ENCODE results near the gene GRXCR1.
A peak's percentile ranks its signal among the peaks of the same experiment; 100 is the strongest.

GRXCR1 gene

DNA sequence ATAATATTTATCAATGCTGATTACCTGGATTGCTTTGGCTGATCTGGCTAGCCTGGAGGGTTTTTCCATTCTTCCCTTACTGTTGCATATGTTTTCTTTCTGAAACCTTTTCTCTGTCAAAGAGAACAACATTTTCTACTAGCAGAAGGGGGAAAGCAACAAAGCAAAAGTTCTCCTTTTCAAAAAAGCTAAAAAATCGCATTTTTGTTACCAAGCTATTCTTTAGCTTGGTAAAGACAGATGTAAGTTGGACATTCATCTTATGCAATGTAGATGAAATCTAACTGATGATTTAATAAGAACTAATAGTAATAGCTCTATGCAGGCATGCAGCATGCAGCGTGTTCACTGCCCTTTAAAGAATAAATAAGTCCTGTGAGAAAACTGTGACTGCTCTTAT lies at the start of gene GRXCR1:
TSS of gene GRXCR1 (plus strand) at position 301 of the 400 bp plus-strand sequence. CDS start 554 bp downstream, outside the sequence.
- no peak for DNase-seq (ENCODE audit: low read depth)

DNA sequence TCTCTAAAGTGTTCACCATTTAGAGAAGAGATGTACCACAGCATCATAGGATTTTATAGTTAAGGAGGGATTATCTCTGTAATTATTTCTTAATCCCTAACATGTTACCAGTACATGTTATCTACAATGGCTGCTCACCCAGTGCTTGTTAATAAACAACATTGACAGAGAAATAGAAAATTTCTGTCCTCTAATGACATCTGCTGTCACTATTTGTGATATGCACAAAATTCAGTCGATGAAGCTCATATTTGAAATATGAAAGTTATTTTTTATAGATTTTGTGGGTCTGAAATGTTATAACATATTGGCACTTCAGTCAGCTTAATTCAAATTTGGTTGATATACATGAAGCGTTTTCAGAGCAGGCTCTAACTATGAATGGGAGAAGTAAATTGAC lies 48.8 kb upstream of the GRXCR1 start:
- no peak for DNase-seq (ENCODE audit: low read depth)

GRCh38 chr4:42844422-42845070 lies 48.0 kb upstream of the GRXCR1 start:
- DNase-seq (ENCODE audit: low read depth), result no peak

GRCh38 chr4:42845586-42845985 lies 46.9 kb upstream of the GRXCR1 start:
- DNase-seq (ENCODE audit: low read depth), result no peak

DNA sequence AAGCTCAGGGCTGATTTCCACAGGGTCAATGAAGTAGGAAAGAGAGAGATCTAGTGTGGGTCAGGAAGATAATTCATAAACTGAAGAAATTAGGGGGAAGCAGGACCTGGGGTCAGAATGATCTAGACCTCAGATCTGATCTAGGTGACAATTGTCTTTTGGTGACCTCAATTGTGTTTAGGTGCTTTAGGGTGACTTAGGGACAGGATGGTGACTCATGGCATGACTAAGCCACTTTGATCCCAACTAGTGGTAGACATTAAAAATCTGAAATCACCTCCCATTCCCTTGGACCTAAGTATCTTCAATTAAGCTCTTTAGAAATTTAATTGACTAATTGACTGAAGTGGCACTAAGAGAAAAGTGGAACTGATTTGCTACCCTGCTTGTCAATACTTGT lies 36.7 kb upstream of the GRXCR1 start:
- DNase-seq (ENCODE audit: low read depth), result no peak

- peak; percentile 29 for DNase-seq (ENCODE audit: low read depth)
These were observed 26.8 kb upstream of the GRXCR1 start for GRCh38 chr4:42865572-42866189.

DNA sequence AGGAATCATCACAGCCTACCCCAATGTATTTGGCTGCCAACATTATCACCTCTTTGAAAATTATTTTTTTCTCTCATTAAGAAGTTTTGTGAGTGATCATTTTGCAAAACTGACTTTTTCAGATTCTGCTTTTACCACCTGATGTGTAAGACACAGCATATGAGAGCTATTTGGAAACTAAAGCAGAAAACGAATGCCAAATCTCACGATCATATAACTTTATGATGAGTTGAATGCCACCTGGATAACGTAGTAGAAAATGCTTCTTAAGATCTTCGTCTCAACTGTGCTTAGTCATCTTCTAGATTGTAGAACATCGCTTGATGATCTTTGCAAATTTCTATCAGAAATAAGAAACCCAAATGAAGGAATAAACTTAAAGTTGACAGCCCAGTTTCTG lies 21.3 kb upstream of the GRXCR1 start:
- DNase-seq (ENCODE audit: low read depth), result no peak

DNA sequence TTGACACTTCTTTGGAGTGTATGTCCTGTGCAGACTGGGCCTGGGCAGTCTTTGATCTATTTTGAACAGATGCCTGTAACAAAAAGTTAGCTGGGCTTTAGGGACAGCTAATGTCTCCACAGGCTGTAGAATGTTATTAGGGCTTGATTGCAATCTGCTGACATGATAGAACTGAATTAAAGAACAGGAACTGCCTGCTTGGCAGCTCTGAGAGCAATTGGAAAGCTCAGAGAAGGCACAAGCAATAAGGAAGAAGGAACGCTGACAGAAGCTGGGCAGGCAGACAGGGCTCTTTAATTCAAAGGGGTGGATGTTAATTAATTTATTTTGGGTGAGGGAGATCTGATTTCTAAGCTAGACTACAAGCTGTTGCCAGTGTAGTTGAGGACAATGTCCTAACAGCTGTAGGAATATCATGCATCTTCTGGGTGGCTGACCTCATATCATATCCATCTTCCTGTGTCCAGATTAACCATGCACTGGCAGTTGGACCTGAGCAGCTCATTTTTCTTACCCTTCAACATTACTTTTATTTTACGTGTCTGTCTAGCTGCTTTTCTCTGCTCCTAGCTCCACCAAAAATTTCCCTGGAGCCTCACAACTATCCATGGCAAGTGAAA lies 20.7 kb upstream of the GRXCR1 start:
- no peak for DNase-seq (ENCODE audit: low read depth)

GRCh38 chr4:42878863-42879262 lies 13.7 kb upstream of the GRXCR1 start:
- no peak for DNase-seq (ENCODE audit: low read depth)

- no peak for DNase-seq (ENCODE audit: low read depth)
These were observed 11.3 kb upstream of the GRXCR1 start for GRCh38 chr4:42881253-42881652.

- DNase-seq (ENCODE audit: low read depth), result no peak
These were observed 869 bp upstream of the GRXCR1 start for GRCh38 chr4:42891644-42892043.

- DNase-seq (ENCODE audit: low read depth), result no peak
These were observed 2.9 kb downstream of the GRXCR1 start for GRCh38 chr4:42895452-42895851.

DNA sequence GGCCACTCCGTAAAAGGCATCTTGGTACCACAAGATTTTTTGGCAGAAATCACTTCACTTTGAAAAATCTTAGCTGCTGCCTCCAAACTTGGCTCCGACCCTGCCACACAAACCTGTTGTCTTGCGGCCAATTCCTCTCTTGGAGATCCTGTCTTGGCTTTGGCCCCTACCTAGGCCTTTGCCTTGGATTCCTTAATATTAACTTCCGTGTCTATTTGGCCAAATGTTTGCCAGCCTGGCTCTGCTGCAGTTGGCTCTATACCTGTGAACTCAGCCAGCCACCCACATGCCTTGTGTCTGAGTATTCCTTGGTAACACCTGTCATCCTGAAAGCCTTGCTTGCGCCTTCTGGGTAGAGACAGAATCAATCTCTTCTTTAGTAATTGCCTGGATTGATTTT lies 12.5 kb downstream of the GRXCR1 start:
- no peak for DNase-seq (ENCODE audit: low read depth)

DNA sequence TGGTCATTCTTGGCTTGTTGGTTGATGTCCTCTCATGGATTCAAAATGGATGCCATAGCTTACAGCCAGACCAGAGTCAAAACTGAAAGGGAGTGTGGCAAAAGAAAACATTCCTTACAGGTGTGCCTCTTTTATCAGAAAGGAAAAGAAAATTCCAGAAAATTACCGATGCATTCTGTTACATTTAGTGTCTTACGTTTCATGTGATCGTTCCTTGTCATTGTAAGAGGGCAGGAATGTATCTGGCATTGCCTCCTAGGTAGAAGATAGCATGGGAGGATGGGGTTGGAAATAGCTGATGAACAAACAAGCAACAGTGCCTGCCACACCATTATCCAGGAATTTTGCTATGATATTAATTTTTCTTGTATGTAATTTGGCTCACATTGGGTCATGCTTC lies 13.1 kb downstream of the GRXCR1 start:
- no peak for DNase-seq (ENCODE audit: low read depth)

DNA sequence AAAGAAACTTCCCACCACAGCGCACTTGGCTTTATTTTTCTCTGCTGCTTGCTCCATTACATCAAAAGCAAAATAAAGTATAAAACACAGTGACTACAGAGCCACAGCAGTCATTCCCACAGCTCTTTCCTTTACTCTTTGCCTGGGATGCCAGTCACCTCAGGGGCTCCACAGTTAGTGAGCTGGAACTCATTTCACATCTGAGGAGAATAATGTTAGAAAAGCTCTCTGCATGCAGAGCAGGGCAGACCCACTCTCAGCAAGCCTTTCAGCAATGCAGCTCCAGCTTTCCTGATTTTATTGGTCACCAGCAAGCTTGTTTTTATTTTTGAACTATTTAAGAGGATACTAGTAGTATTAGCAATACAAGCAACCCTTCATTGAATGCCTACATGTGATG lies 13.8 kb downstream of the GRXCR1 start:
- no peak for DNase-seq (ENCODE audit: low read depth)

GRCh38 chr4:42906891-42907759 lies 14.6 kb downstream of the GRXCR1 start:
- DNase-seq (ENCODE audit: low read depth), result no peak

- no peak for DNase-seq (ENCODE audit: low read depth)
These were observed 17.9 kb downstream of the GRXCR1 start for GRCh38 chr4:42910459-42910858.

- no peak for DNase-seq (ENCODE audit: low read depth)
These were observed 22.4 kb downstream of the GRXCR1 start for GRCh38 chr4:42914937-42915336.

GRCh38 chr4:42915484-42915883 lies 23.0 kb downstream of the GRXCR1 start:
- no peak for DNase-seq (ENCODE audit: low read depth)

- DNase-seq (ENCODE audit: low read depth), result no peak
These were observed 24.8 kb downstream of the GRXCR1 start for GRCh38 chr4:42917296-42917695.

DNA sequence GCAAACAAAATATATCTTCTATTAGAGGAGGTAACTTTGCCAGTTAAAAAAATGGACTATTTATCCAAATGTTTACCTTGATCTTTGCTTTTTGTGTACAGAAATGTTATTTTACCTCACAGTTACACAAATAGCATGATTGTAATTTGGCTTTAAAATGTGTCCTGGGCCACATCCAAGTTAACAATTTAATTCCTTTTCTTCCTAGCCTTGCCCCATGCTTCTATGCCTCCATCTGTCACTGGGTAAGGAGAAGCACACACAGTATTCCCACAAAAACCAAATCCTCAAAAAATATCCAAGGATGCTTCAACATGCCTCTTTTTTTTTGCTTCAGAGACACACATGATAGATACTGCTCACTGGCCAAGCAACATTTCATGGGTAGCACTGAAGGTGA lies 30.9 kb downstream of the GRXCR1 start:
- DNase-seq (ENCODE audit: low read depth), result no peak

- DNase-seq (ENCODE audit: low read depth), result no peak
These were observed 33.4 kb downstream of the GRXCR1 start for GRCh38 chr4:42925921-42926320.

GRCh38 chr4:42927946-42928345 lies 35.4 kb downstream of the GRXCR1 start:
- no peak for DNase-seq (ENCODE audit: low read depth)
